Erythroblast (primary cell): ENCODE data around the gene ARL6IP4.

Experiments
- GATA1 ChIP-seq: IDR thresholded peaks from 2 replicates; pipeline ENCODE4 v1.6.1; 2011; ENCODE audit warnings: low read depth, mild to moderate bottlenecking, control low read depth, low read length, moderate library complexity
- POLR2A ChIP-seq: IDR thresholded peaks from 2 replicates; pipeline ENCODE4 v1.6.1; 2011; ENCODE audit warnings: mild to moderate bottlenecking, low read length

GRCh38 chr12:122991623-122992275, 11.3 kb downstream of the ARL6IP4 start:
- TF ChIP-seq POLR2A (no peak), GATA1 (no peak)
